ENCODE data around the gene DDX53. TPM values are rescaled to one million over a fixed set of nuclear protein-coding genes. Genes with fewer than 3 reads are reported as not detected.

Gene DDX53
- total RNA-seq, 1 donor from 2014 or later = not detected

- Histone ChIP-seq H3K27ac (no peak overlapping the region), H3K4me3 (no peak overlapping the region), H3K4me1 (no peaks in the 10 kb centered on the region), H3F3A (ENCODE audit: low read depth) (no peaks in the 10 kb centered on the region), H2AFZ (replicated peaks) (no peak overlapping the region), H3K9ac (no peak overlapping the region), H3K36me3 (no peaks in the 10 kb centered on the region), H4K20me1 (ENCODE audit: low read depth) (no peaks in the 10 kb centered on the region), H3K9me3 (ENCODE audit: low read depth) (no peaks in the 10 kb centered on the region), H3K4me2 (no peak overlapping the region), H3K27me3 (no peaks in the 10 kb centered on the region), H3K79me2 (ENCODE audit: low read depth) (no peaks in the 10 kb centered on the region)
- Mint-ChIP-seq H3K4me3 (no peak overlapping the region), H3K27ac (no peak overlapping the region), H3K4me1 (no peaks in the 10 kb centered on the region), H3K9me3 (peaks cover 2% of the 10 kb centered on the region), H3K27me3 (ENCODE audit: insufficient read depth, low read depth) (no peaks in the 10 kb centered on the region), H3K36me3 (no peaks in the 10 kb centered on the region)
- TF ChIP-seq EZH2 (IDR thresholded peaks at IDR 0.05) = no peak
- no peak for TF ChIP-seq CTCF (IDR thresholded peaks at IDR 0.05)
- TF ChIP-seq EZH2phosphoT487 (IDR thresholded peaks at IDR 0.05) = no peak
- no peak for DNase-seq (ENCODE audit: low spot score)
Observed at GRCh38 chrX:22974616-22975015, 25.1 kb upstream of the DDX53 start.

- Histone ChIP-seq H3K4me3 (no peak overlapping the region), H3K27ac (no peak overlapping the region), H3K36me3 (no peaks in the 10 kb centered on the region), H3K9ac (no peak overlapping the region), H3K27me3 (no peaks in the 10 kb centered on the region), H3K4me2 (no peak overlapping the region), H3F3A (ENCODE audit: low read depth) (no peaks in the 10 kb centered on the region), H3K79me2 (ENCODE audit: low read depth) (no peaks in the 10 kb centered on the region), H2AFZ (replicated peaks) (no peak overlapping the region), H4K20me1 (ENCODE audit: low read depth) (no peaks in the 10 kb centered on the region), H3K9me3 (ENCODE audit: low read depth) (no peaks in the 10 kb centered on the region), H3K4me1 (no peaks in the 10 kb centered on the region)
- Mint-ChIP-seq H3K4me3 (no peak overlapping the region), H3K27ac (no peak overlapping the region), H3K36me3 (no peaks in the 10 kb centered on the region), H3K9me3 (peaks cover 2% of the 10 kb centered on the region), H3K27me3 (ENCODE audit: insufficient read depth, low read depth) (peaks cover 1% of the 10 kb centered on the region), H3K4me1 (no peaks in the 10 kb centered on the region)
- no peak for TF ChIP-seq CTCF (IDR thresholded peaks at IDR 0.05)
- no peak for TF ChIP-seq EZH2 (IDR thresholded peaks at IDR 0.05)
- TF ChIP-seq EZH2phosphoT487 (IDR thresholded peaks at IDR 0.05) = no peak
- DNase-seq (ENCODE audit: low spot score) = no peak
Observed at GRCh38 chrX:22975786-22976185, 24.0 kb upstream of the DDX53 start.

GRCh38 chrX:22985958-22986357 lies 13.8 kb upstream of the DDX53 start:
- Mint-ChIP-seq H3K9me3 (no peaks in the 10 kb centered on the region), H3K36me3 (no peaks in the 10 kb centered on the region)

More at GRCh38 chrX:22985958-22986357, 13.8 kb upstream of the DDX53 start:
- Histone ChIP-seq H3F3A (ENCODE audit: low read depth) (no peaks in the 10 kb centered on the region), H3K9me3 (ENCODE audit: low read depth) (peaks cover 6% of the 10 kb centered on the region), H3K9ac (no peak overlapping the region), H4K20me1 (ENCODE audit: low read depth) (no peaks in the 10 kb centered on the region), H3K27ac (no peak overlapping the region), H3K27me3 (no peaks in the 10 kb centered on the region), H3K36me3 (no peaks in the 10 kb centered on the region), H3K79me2 (ENCODE audit: low read depth) (no peaks in the 10 kb centered on the region), H3K4me1 (no peaks in the 10 kb centered on the region), H3K4me2 (no peak overlapping the region), H2AFZ (replicated peaks) (no peak overlapping the region), H3K4me3 (no peak overlapping the region)
- TF ChIP-seq CTCF (IDR thresholded peaks at IDR 0.05) = no peak
- TF ChIP-seq EZH2phosphoT487 (IDR thresholded peaks at IDR 0.05) = no peak
- TF ChIP-seq EZH2 (IDR thresholded peaks at IDR 0.05) = no peak
- Mint-ChIP-seq H3K27me3 (ENCODE audit: insufficient read depth, low read depth) (no peaks in the 10 kb centered on the region), H3K4me3 (no peak overlapping the region), H3K27ac (no peak overlapping the region), H3K4me1 (no peaks in the 10 kb centered on the region)
- no peak for DNase-seq (ENCODE audit: low spot score)

Data from neural progenitor cell (in vitro differentiated cells).